ENCODE measurements around the gene FCER2. TPM values are rescaled to one million over a fixed set of nuclear protein-coding genes. Genes with fewer than 3 reads are reported as not detected.
A peak's percentile ranks its signal among the peaks of the same experiment; 100 is the strongest.

Gene FCER2
- total RNA-seq, 1 experiment from 2014 or later = not detected

- ChIA-PET CTCF (interaction anchor here (0.5 to 2.2 kb wide), 18 partner anchors 16 to 511 kb away, joined by 3 to 37 read pairs (median 4); partner anchors contain the start of genes PET100 and XAB2), POLR2A (ENCODE audit: low non-redundant PET) (interaction anchor here (0.6 kb wide), 1 partner anchor 149 kb away, joined by 3 read pairs; no protein-coding TSS in a partner anchor)
- DNase-seq (ENCODE audit: low spot score) = peak; percentile 89
- BruUV-seq (replicated peaks) = no TSS peak
- TF ChIP-seq CTCF (conservative IDR thresholded peaks at IDR 0.05; ENCODE audit: low read depth, low read length) (peak; percentile 67), EZH2 (IDR thresholded peaks at IDR 0.05; ENCODE audit: borderline replicate concordance, low read depth, low read length, poor library complexity, severe bottlenecking) (no peak)
- Histone ChIP-seq H3K4me3 (ENCODE audit: low read depth, low read length, poor library complexity, severe bottlenecking) (peak within 1 kb of the TSS; percentile 97), H3K36me3 (ENCODE audit: insufficient read depth, low read length, poor library complexity, severe bottlenecking) (peaks cover 9% of the 10 kb centered on the region), H3K27me3 (replicated peaks; ENCODE audit: insufficient read depth, low read depth, low read length, poor library complexity) (no peaks in the 10 kb centered on the region), H3K4me1 (ENCODE audit: insufficient read depth, low read length, poor library complexity, severe bottlenecking) (peaks cover 15% of the 10 kb centered on the region), H3K27ac (ENCODE audit: low read depth, low read length, poor library complexity, severe bottlenecking) (peak within 1 kb of the TSS; percentile 76), H3K9me3 (ENCODE audit: low read depth, low read length, poor library complexity, severe bottlenecking) (no peaks in the 10 kb centered on the region)
- intact Hi-C loops (cut with micrococcal nuclease; ENCODE audit: unreplicated experiment) = loop anchor here (1.0 to 5.0 kb wide), 4 partner anchors 28 to 313 kb away; no protein-coding TSS in a partner anchor
Measured at GRCh38 chr19:7680606-7681339, 21.2 kb downstream of the FCER2 start, which contains the start of gene TRAPPC5. TSS of gene TRAPPC5 (plus strand) at chr19:7680833. CDS start at chr19:7682254, 1,421 bp downstream.

GRCh38 chr19:7679771-7680605 is 21.9 kb downstream of the FCER2 start:
- Histone ChIP-seq H3K9me3 (ENCODE audit: low read depth, low read length, poor library complexity, severe bottlenecking) (no peaks in the 10 kb centered on the region), H3K4me1 (ENCODE audit: insufficient read depth, low read length, poor library complexity, severe bottlenecking) (peaks cover 15% of the 10 kb centered on the region), H3K36me3 (ENCODE audit: insufficient read depth, low read length, poor library complexity, severe bottlenecking) (peaks cover 9% of the 10 kb centered on the region), H3K27ac (ENCODE audit: low read depth, low read length, poor library complexity, severe bottlenecking) (no peak overlapping the region), H3K27me3 (replicated peaks; ENCODE audit: insufficient read depth, low read depth, low read length, poor library complexity) (no peaks in the 10 kb centered on the region), H3K4me3 (ENCODE audit: low read depth, low read length, poor library complexity, severe bottlenecking) (peak overlapping the region; percentile 97)
- TF ChIP-seq EZH2 (IDR thresholded peaks at IDR 0.05; ENCODE audit: borderline replicate concordance, low read depth, low read length, poor library complexity, severe bottlenecking) (no peak), CTCF (conservative IDR thresholded peaks at IDR 0.05; ENCODE audit: low read depth, low read length) (no peak)
- no peak for DNase-seq (ENCODE audit: low spot score)
- ChIA-PET CTCF (interaction anchor here (0.8 to 2.2 kb wide), 8 partner anchors 17 to 120 kb away, joined by 3 to 37 read pairs (median 9); partner anchors contain the start of genes PET100 and XAB2), POLR2A (ENCODE audit: low non-redundant PET) (no interaction called here)
- BruUV-seq (replicated peaks) = no TSS peak
- intact Hi-C loops (cut with micrococcal nuclease; ENCODE audit: unreplicated experiment) = loop anchor here (1.0 to 5.0 kb wide), 4 partner anchors 27 to 313 kb away; no protein-coding TSS in a partner anchor

GRCh38 chr19:7678971-7679751 is 22.8 kb downstream of the FCER2 start:
- intact Hi-C loops (cut with micrococcal nuclease; ENCODE audit: unreplicated experiment) = no loop called here
- CTCF ChIA-PET = interaction anchor here (0.7 kb wide), 1 partner anchor 922 kb away, joined by 4 read pairs; no protein-coding TSS in a partner anchor
- Histone ChIP-seq H3K27me3 (replicated peaks; ENCODE audit: insufficient read depth, low read depth, low read length, poor library complexity) (no peaks in the 10 kb centered on the region), H3K4me3 (ENCODE audit: low read depth, low read length, poor library complexity, severe bottlenecking) (no peak overlapping the region), H3K4me1 (ENCODE audit: insufficient read depth, low read length, poor library complexity, severe bottlenecking) (peaks cover 18% of the 10 kb centered on the region), H3K9me3 (ENCODE audit: low read depth, low read length, poor library complexity, severe bottlenecking) (no peaks in the 10 kb centered on the region), H3K36me3 (ENCODE audit: insufficient read depth, low read length, poor library complexity, severe bottlenecking) (peaks cover 9% of the 10 kb centered on the region), H3K27ac (ENCODE audit: low read depth, low read length, poor library complexity, severe bottlenecking) (no peak overlapping the region)
- no TSS peak for BruUV-seq (replicated peaks)
- TF ChIP-seq EZH2 (IDR thresholded peaks at IDR 0.05; ENCODE audit: borderline replicate concordance, low read depth, low read length, poor library complexity, severe bottlenecking) (no peak), CTCF (conservative IDR thresholded peaks at IDR 0.05; ENCODE audit: low read depth, low read length) (0 out of 2 replicates have a peak, but pooled peaks have one; percentile 26)
- POLR2A ChIA-PET (ENCODE audit: low non-redundant PET) = no interaction called here
- peak; percentile 37 for DNase-seq (ENCODE audit: low spot score)
